Heart right ventricle (tissue), 16 donors: ENCODE measurements around the gene MFSD6. TPM values are rescaled to one million over a fixed set of nuclear protein-coding genes. Genes with fewer than 3 reads are reported as not detected.

Experiments
- ATAC-seq, 8 donors: fragments of 200-7000 bp; cut with Tn5 transposase; one replicate each; pipeline ENCODE4 v1.9.1; 2020; ENCODE audit warnings: mild to moderate bottlenecking in 8 of 8, moderate library complexity in 8 of 8, moderate number of reproducible peaks in 1 of 8
- DNase-seq, 2 donors: peaks; one replicate each; pipeline ENCODE4 v3.0.0-alpha.2; 2020
- H3K27ac ChIP-seq, 10 donors: fragments of 200-600 bp; sonication (generic) in 2 of 10; one replicate each; pipeline versions ENCODE4 v1.5.0 to v1.8.0; 2020 to 2022; ENCODE audit warnings: mild to moderate bottlenecking in 3 of 10
- H3K27me3 ChIP-seq, 7 donors: fragments of 200-600 bp; one replicate each; pipeline ENCODE4 v1.8.0; 2021 to 2022; ENCODE audit warnings: mild to moderate bottlenecking in 2 of 7
- H3K36me3 ChIP-seq, 9 donors: fragments of 200-600 bp; sonication (generic) in 1 of 9; one replicate each; pipeline versions ENCODE4 v1.5.0 to v1.8.0; 2020 to 2022; ENCODE audit warnings: mild to moderate bottlenecking in 2 of 9
- H3K4me1 ChIP-seq, 9 donors: fragments of 200-600 bp; sonication (generic) in 1 of 9; one replicate each; pipeline versions ENCODE4 v1.5.0 to v1.8.0; 2020 to 2022; ENCODE audit warnings: mild to moderate bottlenecking in 4 of 9
- H3K4me3 ChIP-seq, 10 donors: fragments of 200-600 bp; sonication (generic) in 2 of 10; one replicate each; pipeline versions ENCODE4 v1.5.0 to v1.8.0; 2020 to 2022; ENCODE audit warnings: mild to moderate bottlenecking in 7 of 10, moderate library complexity in 2 of 10
- H3K9me3 ChIP-seq, 11 donors: fragments of 200-600 bp in 10 of 11; sonication (generic) in 2 of 11; one replicate each; pipeline versions ENCODE4 v1.5.0 to v1.8.0; 2013 to 2022; ENCODE audit warnings: mild to moderate bottlenecking in 2 of 11, control low read depth in 1 of 11, moderate library complexity in 1 of 11
- WGBS, 2 donors: extraction: QIAGEN DNeasy Blood & Tissue Kit; methylation state at CpG; one replicate each; pipeline ENCODE4 v1.1.7; 2013; ENCODE audit warnings: inconsistent platforms in 1 of 2; 5-methylcytosine and 5-hydroxymethylcytosine counted together
- intact Hi-C, 10 donors: fragments of 100-400 bp; cut with DNase I; formaldehyde crosslinking; loops; one replicate each; pipeline versions ENCODE4 v1.11.1 to v1.14.2; 2022
- polyA plus RNA-seq, 2 donors: library from polyadenylated mRNA; stranded (reverse); fragments of 200-250 nt; gene quantifications; one replicate each; pipeline ENCODE4 v1.2.3, GENCODE V29; 2013
- total RNA-seq, 10 donors: library from RNA; stranded (reverse); fragmentation: NEBNext Ultra II Directional in 3 of 10; extraction: Animal tissue kit (Norgen Biotek cat#: 25700) in 3 of 10; gene quantifications; one replicate each; pipeline versions ENCODE4 v1.2.1 to v1.2.4, GENCODE V29; 2021 to 2023
- TF ChIP-seq, protein P1 (sequence below), 9 donors: fragments of 200-600 bp; sonication (generic) in 2 of 9; IDR thresholded peaks; one replicate each; pipeline versions ENCODE4 v1.5.0 to v1.8.0; 2021 to 2022; ENCODE audit warnings: antibody characterized with exemption in 9 of 9, mild to moderate bottlenecking in 5 of 9, moderate library complexity in 1 of 9
- donor health status: Arrhythmogenic right ventricular cardiomyopathy.
- donor health status: ischemic (EF 13 %, LVEDD 7.1; RV severe dilation, severe dysfunction).
- donor health status: healthy with polysubstance abuse.
- donor health status: DM: no; HTN: yes; CAD: no.
- donor health status: DM: no; HTN: no; CAD: no.
- donor health status: ischemic (EF 25% LVEDD 6.9; RV normal size, moderate dysfunction).
- donor health status: ischemic (EF 25% LVEDD 5.7; RV mildly dilated, moderate dysfunction).
- donor health status: healthy.
- donor health status: DM: yes; HTN: yes; CAD: no.
- donor health status: Ischemic cardiomyopathy.
- donor health status: ischemic (EF 35%, LVEDD 5.7; RV mildly dilated, moderate dysfunction).
- donor health status: nonischemic (EF 11% LVEDD 7.7; RV severe dilation, severe dysfunction).
- donor health status: DM: yes; HTN: yes; CAD: no.
- donor health status: PGD.
- donor health status: ischemic (EF 29% LVEDD 5.4; RV normal size, mild dysfunction).
- donor health status: nonischemic (EF 23%, LVEDD 6.1; RV moderate dilation, normal function).

Gene MFSD6
- total and polyA plus RNA-seq, 12 donors, result 9.7 to 26.7 (median 15.9) TPM

DNA sequence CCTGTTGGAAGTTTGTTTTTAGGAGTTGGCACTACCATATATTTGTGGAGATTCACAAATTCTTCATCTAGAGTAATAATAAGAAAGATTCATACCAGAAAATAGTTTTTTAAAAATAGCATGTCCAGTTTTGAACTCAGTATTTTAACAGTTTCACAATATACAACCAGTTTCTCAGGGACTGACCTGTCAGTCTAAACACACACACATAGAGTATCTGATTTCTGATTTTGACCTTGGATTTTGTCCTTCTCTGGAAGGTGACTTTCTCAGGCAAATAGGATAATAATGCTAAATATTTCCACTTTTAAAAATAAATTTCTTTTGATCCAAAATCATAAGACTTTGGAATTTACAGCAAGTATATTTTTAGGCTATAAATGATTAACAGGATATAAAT is 32.0 kb downstream of the MFSD6 start:
- Histone ChIP-seq H3K4me3 (no peak overlapping the region), H3K27ac (no peak overlapping the region), H3K9me3 (no peaks in the 10 kb centered on the region), H3K36me3 (peaks cover 0 to 30% (median 0%) of the 10 kb centered on the region in 9 donors), H3K4me1 (peaks cover 0 to 69% (median 22%) of the 10 kb centered on the region in 9 donors), H3K27me3 (no peaks in the 10 kb centered on the region)
- DNase-seq, result no peak
- intact Hi-C loops, result no loop called here
- TF ChIP-seq, protein P1, sequence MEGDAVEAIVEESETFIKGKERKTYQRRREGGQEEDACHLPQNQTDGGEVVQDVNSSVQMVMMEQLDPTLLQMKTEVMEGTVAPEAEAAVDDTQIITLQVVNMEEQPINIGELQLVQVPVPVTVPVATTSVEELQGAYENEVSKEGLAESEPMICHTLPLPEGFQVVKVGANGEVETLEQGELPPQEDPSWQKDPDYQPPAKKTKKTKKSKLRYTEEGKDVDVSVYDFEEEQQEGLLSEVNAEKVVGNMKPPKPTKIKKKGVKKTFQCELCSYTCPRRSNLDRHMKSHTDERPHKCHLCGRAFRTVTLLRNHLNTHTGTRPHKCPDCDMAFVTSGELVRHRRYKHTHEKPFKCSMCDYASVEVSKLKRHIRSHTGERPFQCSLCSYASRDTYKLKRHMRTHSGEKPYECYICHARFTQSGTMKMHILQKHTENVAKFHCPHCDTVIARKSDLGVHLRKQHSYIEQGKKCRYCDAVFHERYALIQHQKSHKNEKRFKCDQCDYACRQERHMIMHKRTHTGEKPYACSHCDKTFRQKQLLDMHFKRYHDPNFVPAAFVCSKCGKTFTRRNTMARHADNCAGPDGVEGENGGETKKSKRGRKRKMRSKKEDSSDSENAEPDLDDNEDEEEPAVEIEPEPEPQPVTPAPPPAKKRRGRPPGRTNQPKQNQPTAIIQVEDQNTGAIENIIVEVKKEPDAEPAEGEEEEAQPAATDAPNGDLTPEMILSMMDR (IDR thresholded peaks at IDR 0.05), result no peak
- no peak for ATAC-seq

DNA sequence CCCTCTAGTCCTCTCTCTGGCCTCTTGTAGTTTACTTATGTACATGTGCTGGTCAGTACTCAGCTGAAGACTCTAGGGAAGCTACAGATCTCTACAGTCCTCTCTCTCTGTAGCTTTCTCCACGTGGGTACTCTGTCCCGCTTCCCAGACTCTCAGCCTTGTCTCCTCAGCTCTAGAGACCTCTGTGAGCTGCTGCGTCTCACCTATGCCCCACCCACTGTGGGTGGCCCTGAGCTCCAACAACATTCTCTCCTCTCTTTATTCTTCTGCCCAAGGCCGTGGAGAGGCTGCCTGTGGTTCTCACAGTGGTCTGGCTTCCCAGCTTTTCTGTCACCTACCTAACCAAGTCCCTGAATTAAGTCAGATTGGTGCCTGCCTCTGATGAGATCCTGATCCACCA is 33.4 kb downstream of the MFSD6 start:
- Histone ChIP-seq H3K4me1 (peaks cover 5 to 83% (median 30%) of the 10 kb centered on the region in 9 donors), H3K27ac (no peak overlapping the region), H3K9me3 (no peaks in the 10 kb centered on the region), H3K27me3 (no peaks in the 10 kb centered on the region), H3K36me3 (peaks cover 0 to 21% (median 0%) of the 10 kb centered on the region in 9 donors), H3K4me3 (no peak overlapping the region)
- intact Hi-C loops, result no loop called here
- DNase-seq (no peak), ATAC-seq (no peak)
- TF ChIP-seq, protein P1 (IDR thresholded peaks at IDR 0.05), result no peak
- WGBS, 2 donors, result 78 to 82% methylated on average over 4 of the region's 4 CpGs

GRCh38 chr2:190443055-190443454 is 34.9 kb downstream of the MFSD6 start:
- Histone ChIP-seq H3K27me3 (no peaks in the 10 kb centered on the region), H3K9me3 (no peaks in the 10 kb centered on the region), H3K27ac (no peak overlapping the region), H3K4me1 (peaks cover 5 to 91% (median 39%) of the 10 kb centered on the region in 9 donors), H3K36me3 (peaks cover 0 to 6% (median 0%) of the 10 kb centered on the region in 9 donors), H3K4me3 (no peak overlapping the region)
- DNase-seq (no peak), ATAC-seq (peak in 3 of 8 donors; percentile 9 to 59 (median 31))
- intact Hi-C loops, result loop anchor here in 1 of 10 donors (1.0 kb wide), 1 partner anchor 17 kb away; no protein-coding TSS in a partner anchor
- TF ChIP-seq, protein P1 (IDR thresholded peaks at IDR 0.05), result no peak
- 68 to 72% methylated on average over 2 of the region's 2 CpGs for WGBS, 2 donors

DNA sequence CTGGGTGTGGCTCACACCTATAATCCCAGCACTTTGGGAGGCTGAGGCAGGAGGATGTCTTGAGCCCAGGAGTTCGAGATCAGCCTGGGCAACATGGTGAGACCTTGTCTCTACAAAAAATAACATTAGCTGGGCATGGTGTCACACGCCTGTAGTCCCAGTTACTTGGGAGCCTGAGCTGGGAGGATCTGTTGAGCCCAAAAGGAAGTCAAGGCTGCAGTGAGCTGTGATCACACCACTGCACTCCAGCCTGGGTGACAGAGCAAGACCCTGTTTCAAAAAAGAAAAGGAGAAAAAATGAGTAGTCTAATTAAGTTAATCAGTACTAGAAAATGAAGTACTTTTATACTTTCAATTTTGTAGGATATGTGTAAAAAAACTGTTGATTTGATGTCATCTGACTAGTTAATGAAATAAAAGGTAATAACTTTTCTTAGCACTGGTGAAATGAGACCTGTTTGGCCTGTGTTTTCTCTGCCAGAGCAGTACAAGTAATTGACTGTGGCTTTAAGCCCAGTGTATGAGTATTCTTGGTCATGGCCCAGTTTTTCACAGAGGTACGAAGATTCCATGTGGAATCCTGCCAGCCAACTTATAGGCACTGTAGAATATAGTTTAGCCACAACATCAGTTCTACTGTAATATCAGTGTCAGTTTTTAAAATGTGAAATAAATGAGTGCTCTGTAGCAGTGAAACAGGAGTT is 35.8 kb downstream of the MFSD6 start:
- no peak for ATAC-seq
- Histone ChIP-seq H3K4me1 (peaks cover 5 to 85% (median 39%) of the 10 kb centered on the region in 9 donors), H3K4me3 (no peak overlapping the region), H3K27me3 (no peaks in the 10 kb centered on the region), H3K27ac (peak overlapping the region in 1 of 10 donors; percentile 20), H3K9me3 (no peaks in the 10 kb centered on the region), H3K36me3 (no peaks in the 10 kb centered on the region)
- TF ChIP-seq, protein P1 (IDR thresholded peaks at IDR 0.05), result no peak
- 72 to 78% methylated on average over 3 of the region's 3 CpGs for WGBS, 2 donors
- DNase-seq, result no peak
- intact Hi-C loops, result loop anchor here in 1 of 10 donors (1.0 kb wide), 1 partner anchor 16 kb away; no protein-coding TSS in a partner anchor
